CD14-positive monocyte (primary cell): Measurements from ENCODE around the gene HOXC11. TPM values are rescaled to one million over a fixed set of nuclear protein-coding genes. Genes with fewer than 3 reads are reported as not detected.

Experiments used
- DNase-seq, 3 donors: peaks; one replicate each; pipeline ENCODE4 v3.0.0-alpha.2; 2011 to 2022
- H2AFZ ChIP-seq: 2 replicates; pipeline ENCODE4 v1.6.0; 2012; ENCODE audit warnings: mild to moderate bottlenecking, low read depth, low read length, inconsistent platforms; ENCODE audit not compliant: insufficient read depth, poor library complexity, severe bottlenecking
- H3K27ac ChIP-seq, 2 donors: 1 replicate in 1 of 2; 2 replicates in 1 of 2; pipeline ENCODE4 v1.5.1; 2012 to 2013; ENCODE audit warnings: low read length in 2 of 2, control low read depth in 1 of 2, inconsistent platforms in 1 of 2, low read depth in 1 of 2, mild to moderate bottlenecking in 1 of 2
- H3K27me3 ChIP-seq, 2 donors: one replicate each; pipeline versions ENCODE4 v1.6.0 to v1.6.1; 2011 to 2013; ENCODE audit warnings: low read length in 2 of 2; ENCODE audit not compliant: control insufficient read depth in 2 of 2, insufficient read depth in 2 of 2
- H3K36me3 ChIP-seq, 2 donors: replicated peaks in 1 of 2; 1 replicate in 1 of 2; 2 replicates in 1 of 2; pipeline versions ENCODE4 v1.5.1 to v1.6.1; 2012 to 2013; ENCODE audit warnings: low read length in 2 of 2, control low read depth in 1 of 2, inconsistent platforms in 1 of 2, mild to moderate bottlenecking in 1 of 2; ENCODE audit not compliant: insufficient read depth in 2 of 2, control insufficient read depth in 1 of 2
- H3K4me1 ChIP-seq, 2 donors: 1 replicate in 1 of 2; 2 replicates in 1 of 2; pipeline versions ENCODE4 v1.5.1 to v1.6.1; 2012 to 2013; ENCODE audit warnings: low read length in 2 of 2, control low read depth in 1 of 2, inconsistent platforms in 1 of 2, mild to moderate bottlenecking in 1 of 2, moderate library complexity in 1 of 2; ENCODE audit not compliant: insufficient read depth in 2 of 2, control insufficient read depth in 1 of 2
- H3K4me2 ChIP-seq: replicated peaks from 2 replicates; pipeline ENCODE3; 2012; ENCODE audit warnings: low read length, moderate library complexity, mild to moderate bottlenecking; ENCODE audit not compliant: poor library complexity, severe bottlenecking; ENCODE audit errors: extremely low read depth
- H3K4me3 ChIP-seq, 3 experiments: fragments of 200-600 bp in 1 of 3; sonication (generic) in 1 of 3; replicated peaks in 1 of 3; 1 replicate in 2 of 3; 2 replicates in 1 of 3; pipeline ENCODE4 v1.5.1; 2011 to 2013; ENCODE audit warnings: low read length in 3 of 3, mild to moderate bottlenecking in 3 of 3, control low read depth in 2 of 3, low read depth in 2 of 3, inconsistent platforms in 1 of 3, moderate library complexity in 1 of 3
- H3K79me2 ChIP-seq: 2 replicates; pipeline ENCODE4 v1.6.0; 2012; ENCODE audit warnings: mild to moderate bottlenecking, control low read depth, inconsistent platforms, low read length, moderate library complexity; ENCODE audit not compliant: insufficient read depth
- H3K9ac ChIP-seq: 2 replicates; pipeline ENCODE4 v1.6.0; 2017; ENCODE audit warnings: low read length, mild to moderate bottlenecking; ENCODE audit not compliant: insufficient read depth, poor library complexity, severe bottlenecking
- H3K9me3 ChIP-seq, 2 donors: replicated peaks in 1 of 2; 1 replicate in 1 of 2; 2 replicates in 1 of 2; pipeline versions ENCODE4 v1.5.1 to v1.6.1; 2012 to 2013; ENCODE audit warnings: low read length in 2 of 2, control low read depth in 1 of 2; ENCODE audit not compliant: control insufficient read depth in 1 of 2, insufficient read depth in 1 of 2
- H4K20me1 ChIP-seq: 2 replicates; pipeline ENCODE4 v1.6.0; 2012; ENCODE audit warnings: mild to moderate bottlenecking, low read length, control low read depth, moderate library complexity; ENCODE audit not compliant: insufficient read depth
- H3K27ac Mint-ChIP-seq, 7 donors: one replicate each; pipeline ENCODE4 v1.8.0; 2020; ENCODE audit warnings: mild to moderate bottlenecking in 7 of 7, mixed read lengths in 7 of 7, moderate library complexity in 6 of 7, inconsistent platforms in 2 of 7
- H3K27me3 Mint-ChIP-seq, 3 donors: one replicate each; pipeline ENCODE4 v1.8.0; 2021 to 2022; ENCODE audit warnings: low read depth in 3 of 3, mild to moderate bottlenecking in 3 of 3, mixed read lengths in 3 of 3, moderate library complexity in 3 of 3, inconsistent platforms in 1 of 3
- H3K36me3 Mint-ChIP-seq, 2 donors: one replicate each; pipeline ENCODE4 v1.8.0; 2020; ENCODE audit warnings: mixed read lengths in 2 of 2, inconsistent platforms in 1 of 2, mild to moderate bottlenecking in 1 of 2
- H3K4me1 Mint-ChIP-seq: one replicate; pipeline ENCODE4 v1.8.0; 2020; ENCODE audit warnings: mild to moderate bottlenecking, mixed read lengths
- H3K4me3 Mint-ChIP-seq, 2 donors: one replicate each; pipeline ENCODE4 v1.8.0; 2020; ENCODE audit warnings: mild to moderate bottlenecking in 2 of 2, mixed read lengths in 2 of 2, moderate library complexity in 1 of 2
- H3K9me3 Mint-ChIP-seq, 7 donors: one replicate each; pipeline ENCODE4 v1.8.0; 2020 to 2022; ENCODE audit warnings: mixed read lengths in 7 of 7, mild to moderate bottlenecking in 6 of 7, moderate library complexity in 6 of 7, inconsistent platforms in 2 of 7
- WGBS: methylation state at CpG from one replicate; pipeline ENCODE4 v1.1.5; 2013; ENCODE audit warnings: missing lambda C conversion rate; ENCODE audit not compliant: insufficient coverage; 5-methylcytosine and 5-hydroxymethylcytosine counted together
- intact Hi-C, 2 donors: fragments of 100-400 bp; cut with micrococcal nuclease; formaldehyde crosslinking; loops; one replicate each; pipeline versions ENCODE4 v1.15.0 to v1.15.1; 2023
- polyA plus RNA-seq, 3 donors: library from polyadenylated mRNA; depleted of rRNA in 1 of 3; unstranded in 2 of 3; stranded (reverse) in 1 of 3; fragments of 300-500 nt in 2 of 3; fragments of >200 nt in 1 of 3; fragmentation: Illumina TruSeq in 2 of 3; gene quantifications; 1 replicate in 2 of 3; 2 replicates in 1 of 3; pipeline ENCODE4 v1.2.3, GENCODE V29; 2012 to 2021
- TF ChIP-seq, protein P1 (sequence below): fragments of 200-600 bp; IDR thresholded peaks from one replicate; pipeline ENCODE4 v1.8.0; 2022; ENCODE audit warnings: antibody characterized with exemption, mild to moderate bottlenecking

Gene HOXC11
- polyA plus RNA-seq, 3 donors: not detected

DNA sequence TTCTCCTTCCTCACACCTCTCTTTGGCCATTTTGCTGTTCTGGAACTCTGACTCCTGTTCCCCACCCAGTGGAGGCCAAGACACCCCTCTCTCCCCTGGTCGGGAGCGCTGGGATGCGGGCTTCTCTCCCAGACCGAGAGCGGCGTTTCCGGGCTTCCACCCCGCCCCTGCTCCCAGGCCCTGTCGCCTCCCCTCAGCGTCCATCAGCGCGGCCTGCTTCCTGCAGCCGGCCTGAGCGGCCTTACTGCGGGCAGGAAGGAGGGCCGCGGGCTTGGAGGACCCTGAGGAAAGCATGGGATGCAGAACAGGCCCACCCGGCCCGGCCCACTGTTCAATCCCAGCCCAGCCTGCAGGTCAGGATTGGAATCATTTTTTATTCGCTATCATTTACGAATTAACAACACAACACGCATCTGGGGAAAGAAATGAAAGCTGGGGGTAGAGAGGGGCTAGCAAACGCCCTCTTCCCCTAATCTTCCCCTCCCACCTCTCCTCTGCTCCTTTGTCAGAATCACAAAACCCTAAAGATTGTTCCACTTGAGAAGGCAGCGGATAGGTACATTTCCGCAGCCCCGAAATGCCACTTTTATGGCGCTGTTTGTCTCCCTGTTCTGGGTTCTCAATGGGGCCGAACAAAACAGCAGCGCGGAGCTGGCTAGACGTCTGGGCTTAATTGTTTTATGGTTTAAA lies 32.1 kb downstream of the HOXC11 start:
- no peak overlapping the region for H3K9ac ChIP-seq
- TF ChIP-seq, protein P1, sequence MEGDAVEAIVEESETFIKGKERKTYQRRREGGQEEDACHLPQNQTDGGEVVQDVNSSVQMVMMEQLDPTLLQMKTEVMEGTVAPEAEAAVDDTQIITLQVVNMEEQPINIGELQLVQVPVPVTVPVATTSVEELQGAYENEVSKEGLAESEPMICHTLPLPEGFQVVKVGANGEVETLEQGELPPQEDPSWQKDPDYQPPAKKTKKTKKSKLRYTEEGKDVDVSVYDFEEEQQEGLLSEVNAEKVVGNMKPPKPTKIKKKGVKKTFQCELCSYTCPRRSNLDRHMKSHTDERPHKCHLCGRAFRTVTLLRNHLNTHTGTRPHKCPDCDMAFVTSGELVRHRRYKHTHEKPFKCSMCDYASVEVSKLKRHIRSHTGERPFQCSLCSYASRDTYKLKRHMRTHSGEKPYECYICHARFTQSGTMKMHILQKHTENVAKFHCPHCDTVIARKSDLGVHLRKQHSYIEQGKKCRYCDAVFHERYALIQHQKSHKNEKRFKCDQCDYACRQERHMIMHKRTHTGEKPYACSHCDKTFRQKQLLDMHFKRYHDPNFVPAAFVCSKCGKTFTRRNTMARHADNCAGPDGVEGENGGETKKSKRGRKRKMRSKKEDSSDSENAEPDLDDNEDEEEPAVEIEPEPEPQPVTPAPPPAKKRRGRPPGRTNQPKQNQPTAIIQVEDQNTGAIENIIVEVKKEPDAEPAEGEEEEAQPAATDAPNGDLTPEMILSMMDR: no peak
- H2AFZ ChIP-seq: no peak overlapping the region
- peak overlapping the region; percentile 43 to 96 for H3K4me3 Mint-ChIP-seq
- peaks cover 0 to 29% (median 14%) of the 10 kb centered on the region in 7 donors for H3K9me3 Mint-ChIP-seq
- H3K27me3 Mint-ChIP-seq: peaks cover 96 to 99% (median 98%) of the 10 kb centered on the region in 3 donors
- H3K36me3 Mint-ChIP-seq: peaks cover 5 to 14% of the 10 kb centered on the region in 2 donors
- no peak overlapping the region for H3K27ac ChIP-seq
- no peaks in the 10 kb centered on the region for H3K79me2 ChIP-seq
- peaks cover 28% of the 10 kb centered on the region for H3K4me1 Mint-ChIP-seq
- intact Hi-C loops: loop anchor here in 1 of 2 donors (5.0 kb wide), 1 partner anchor 197 kb away; no protein-coding TSS in a partner anchor
- H3K27me3 ChIP-seq: peaks cover 85 to 98% of the 10 kb centered on the region in 2 donors
- no peak overlapping the region for H3K4me3 ChIP-seq
- no peak overlapping the region for H3K4me2 ChIP-seq
- WGBS: 6% methylated on average over 25 of the region's 31 CpGs
- no peaks in the 10 kb centered on the region for H4K20me1 ChIP-seq
- peaks cover 14 to 23% of the 10 kb centered on the region in 2 donors for H3K4me1 ChIP-seq
- no peak overlapping the region for H3K27ac Mint-ChIP-seq
- H3K36me3 ChIP-seq: no peaks in the 10 kb centered on the region
- DNase-seq: no peak
- peaks cover 5 to 65% of the 10 kb centered on the region in 2 donors for H3K9me3 ChIP-seq

DNA sequence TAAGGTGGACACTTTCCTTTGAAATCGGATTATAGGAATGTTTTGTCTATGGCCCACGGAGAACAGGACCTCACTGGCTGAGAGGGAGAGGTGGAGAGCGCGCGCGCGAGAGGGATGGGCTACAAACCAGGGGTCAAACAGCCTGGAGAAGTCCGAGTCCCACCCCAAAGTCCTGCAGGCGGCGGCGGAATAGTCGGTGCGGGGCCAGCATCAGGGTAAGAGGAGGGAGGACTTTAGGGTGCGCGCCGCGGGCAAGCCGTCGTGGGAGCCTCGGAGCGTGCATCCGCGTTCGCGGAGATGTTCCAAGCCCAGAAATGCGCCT lies 32.6 kb downstream of the HOXC11 start:
- TF ChIP-seq, protein P1: no peak
- Histone ChIP-seq H3K4me1 (peaks cover 14 to 18% of the 10 kb centered on the region in 2 donors), H3K4me3 (no peak overlapping the region), H3K79me2 (no peaks in the 10 kb centered on the region), H4K20me1 (no peaks in the 10 kb centered on the region), H3K9me3 (peaks cover 2 to 64% of the 10 kb centered on the region in 2 donors), H3K27ac (no peak overlapping the region), H3K9ac (no peak overlapping the region), H3K4me2 (no peak overlapping the region), H3K36me3 (no peaks in the 10 kb centered on the region), H2AFZ (no peak overlapping the region), H3K27me3 (peaks cover 85 to 98% of the 10 kb centered on the region in 2 donors)
- H3K36me3 Mint-ChIP-seq: peaks cover 5 to 14% of the 10 kb centered on the region in 2 donors
- no peak overlapping the region for H3K27ac Mint-ChIP-seq
- H3K4me3 Mint-ChIP-seq: peak overlapping the region; percentile 54 to 96
- WGBS: 4% methylated on average over 26 of the region's 26 CpGs
- H3K27me3 Mint-ChIP-seq: peaks cover 97 to 99% (median 98%) of the 10 kb centered on the region in 3 donors
- peaks cover 0 to 28% (median 13%) of the 10 kb centered on the region in 7 donors for H3K9me3 Mint-ChIP-seq
- intact Hi-C loops: loop anchor here in 1 of 2 donors (5.0 kb wide), 1 partner anchor 197 kb away; no protein-coding TSS in a partner anchor
- peaks cover 25% of the 10 kb centered on the region for H3K4me1 Mint-ChIP-seq
- DNase-seq: no peak
